GM21825 (cell line): ENCODE data around the gene HEXD.
A peak's percentile ranks its signal among the peaks of the same experiment; 100 is the strongest.
"Not testable (repeated sequence)": the region's sequence is repeated elsewhere in the genome, so short reads cannot be mapped to it uniquely, and the experiment has no call there.

Source experiments
- ATAC-seq: cut with Tn5 transposase; IDR thresholded peaks from one replicate; pipeline ENCODE4 v1.9.1; 2021; ENCODE audit warnings: mild to moderate bottlenecking, moderate library complexity; ENCODE audit not compliant: unreplicated experiment

The HEXD gene

DNA sequence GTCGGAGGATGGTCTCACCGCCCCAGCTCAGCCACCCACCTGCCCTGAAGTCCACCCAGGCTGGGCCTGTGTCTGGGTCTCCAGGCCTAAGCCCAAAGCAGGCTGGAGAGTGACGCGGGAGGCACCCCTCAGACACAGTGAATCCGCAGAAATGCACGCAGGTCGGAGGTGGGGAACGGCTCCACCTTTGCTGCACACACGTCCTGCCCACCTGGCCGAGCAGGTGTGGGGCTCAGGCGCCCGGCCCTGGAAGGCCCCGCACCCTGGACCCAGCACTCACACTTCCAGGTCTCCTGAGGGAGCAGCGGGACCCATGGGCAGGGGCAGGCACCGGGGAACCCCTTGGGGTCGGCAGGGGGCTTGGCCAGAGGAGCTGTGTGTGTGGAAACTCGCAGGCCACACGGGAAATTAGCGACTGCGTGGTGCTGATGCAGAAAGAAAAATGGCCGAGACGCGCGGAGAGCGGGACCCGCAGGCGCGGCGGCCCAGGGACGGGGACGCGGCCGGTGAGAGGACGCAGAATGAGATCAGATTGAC, 21.8 kb downstream of the HEXD start:
- no peak for ATAC-seq

DNA sequence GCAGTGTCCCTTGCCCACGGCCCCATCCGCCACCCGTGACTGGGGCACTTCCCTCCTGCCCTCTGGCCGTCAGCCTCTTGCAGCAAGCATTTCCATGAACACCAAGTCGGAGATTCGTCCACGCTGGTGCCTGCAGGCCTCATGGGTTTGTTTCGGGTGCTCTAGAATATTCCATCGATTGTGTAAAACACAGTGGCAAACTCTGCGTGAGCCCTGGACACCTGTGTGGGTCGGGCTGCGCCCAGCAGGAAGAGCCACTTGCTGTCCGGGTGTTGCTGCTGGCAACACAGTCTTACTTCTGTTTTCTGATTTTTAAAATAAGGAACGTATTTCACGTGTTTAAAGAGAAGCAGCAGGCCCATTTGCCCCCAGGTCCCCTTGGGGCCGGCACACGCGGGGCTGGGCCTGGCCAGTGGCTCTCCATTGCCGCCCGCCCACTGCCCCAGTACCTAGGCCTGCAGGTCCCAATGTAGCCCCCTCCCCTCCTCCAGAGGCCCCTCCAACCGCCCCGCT, 22.4 kb downstream of the HEXD start:
- ATAC-seq, result no peak

DNA sequence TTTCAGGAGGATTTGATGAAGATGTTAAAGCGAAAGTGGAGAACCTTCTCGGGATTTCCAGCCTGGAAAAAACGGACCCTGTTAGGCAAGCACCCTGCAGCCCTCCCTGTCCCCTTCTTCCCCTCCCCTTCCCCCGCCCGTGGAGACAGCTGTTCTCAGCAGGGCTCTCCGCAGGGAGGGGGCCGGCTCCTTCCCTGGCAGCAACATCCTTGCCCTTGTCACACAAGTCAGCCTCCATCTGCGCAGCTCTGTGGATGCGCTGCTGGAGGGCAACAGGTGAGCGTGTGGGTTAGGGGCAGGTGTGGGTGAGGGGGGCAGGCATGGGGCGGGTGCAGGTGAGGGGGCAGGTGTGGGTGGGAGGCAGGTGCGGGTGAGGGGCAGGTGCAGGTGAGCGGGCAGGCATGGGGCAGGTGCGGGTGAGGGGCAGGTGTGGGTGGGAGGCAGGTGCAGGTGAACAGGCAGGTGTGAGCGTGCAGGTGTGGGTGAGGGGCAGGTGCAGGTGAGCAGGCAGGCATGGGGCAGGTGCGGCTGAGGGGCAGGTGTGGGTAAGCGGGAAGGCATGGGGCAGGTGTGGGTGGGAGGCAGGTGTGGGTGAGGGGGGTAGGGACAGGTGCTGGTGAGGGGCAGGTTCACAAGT, 23.0 kb downstream of the HEXD start:
- no peak for ATAC-seq

DNA sequence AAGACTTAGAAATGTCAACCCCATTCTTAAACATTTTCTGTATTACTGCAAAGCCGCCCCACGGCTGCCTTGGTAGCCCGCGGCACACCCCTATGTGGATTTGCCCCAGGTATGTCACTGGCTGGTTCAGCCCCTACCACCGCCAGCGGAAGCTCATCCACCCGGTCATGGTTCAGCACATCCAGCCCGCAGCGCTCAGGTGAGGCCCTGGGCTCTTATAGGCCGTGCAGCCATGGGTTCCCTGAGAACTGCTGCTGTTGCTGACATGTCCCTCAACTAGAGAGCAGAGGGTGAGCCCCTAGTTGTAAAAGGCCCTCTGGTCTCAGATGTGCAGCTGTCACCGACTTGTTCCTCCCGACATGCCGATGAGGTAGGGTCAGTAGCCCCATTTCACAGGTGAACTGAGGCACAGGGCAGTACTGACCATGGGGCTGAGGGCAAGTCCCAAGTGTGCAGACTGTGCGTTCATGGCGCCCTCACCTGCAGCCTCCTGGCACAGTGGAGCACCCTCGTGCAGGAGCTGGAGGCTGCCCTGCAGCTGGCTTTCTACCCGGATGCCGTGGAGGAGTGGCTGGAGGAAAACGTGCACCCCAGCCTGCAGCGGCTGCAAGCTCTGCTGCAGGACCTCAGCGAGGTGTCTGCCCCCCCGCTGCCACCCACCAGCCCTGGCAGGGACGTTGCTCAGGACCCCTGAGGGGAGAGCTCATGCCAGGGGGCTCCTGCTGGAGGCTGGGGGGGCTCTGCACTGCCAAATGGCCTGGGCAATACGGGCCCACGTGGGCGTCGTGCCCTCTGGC, 23.7 kb downstream of the HEXD start:
- no peak for ATAC-seq

DNA sequence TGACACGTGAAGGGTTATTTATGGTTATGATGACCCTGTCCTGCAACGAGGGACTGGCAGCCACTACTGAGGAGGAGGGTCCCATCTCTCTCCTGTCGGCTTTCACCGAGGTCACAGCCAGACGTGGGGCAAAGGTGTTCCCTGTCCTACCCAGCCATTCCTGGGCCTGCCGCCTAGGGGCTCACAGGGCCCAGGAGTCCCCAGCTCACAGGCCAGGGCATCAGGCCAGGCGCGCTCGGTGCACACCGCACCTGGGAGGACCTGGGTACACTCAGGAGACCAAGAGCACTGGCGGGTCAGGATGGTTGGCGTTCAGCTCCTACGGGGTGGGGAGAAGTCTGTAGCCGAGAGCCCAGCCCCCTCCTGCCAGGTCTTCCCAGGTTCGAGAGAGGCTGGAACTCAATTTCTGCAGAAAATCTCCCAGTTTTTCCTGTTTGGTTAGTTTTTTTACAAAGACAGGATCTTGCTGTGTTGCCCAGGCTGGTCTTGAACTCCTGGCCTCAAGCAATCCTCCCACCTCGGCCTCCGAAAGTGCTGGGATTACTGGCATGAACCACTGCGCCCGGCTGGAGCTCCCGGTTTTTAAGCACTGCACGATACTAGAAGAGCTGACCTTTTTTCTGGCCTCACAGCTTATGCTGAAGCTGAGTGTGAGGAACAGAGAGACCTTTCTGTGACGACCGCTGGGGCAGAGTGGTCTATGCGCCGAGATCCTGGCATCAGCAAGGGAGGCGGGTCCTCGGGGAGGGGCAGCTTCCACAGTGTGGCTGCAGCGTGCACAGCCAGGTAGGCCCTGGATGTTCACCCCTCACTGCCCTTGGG, 24.7 kb downstream of the HEXD start:
- no peak for ATAC-seq

DNA sequence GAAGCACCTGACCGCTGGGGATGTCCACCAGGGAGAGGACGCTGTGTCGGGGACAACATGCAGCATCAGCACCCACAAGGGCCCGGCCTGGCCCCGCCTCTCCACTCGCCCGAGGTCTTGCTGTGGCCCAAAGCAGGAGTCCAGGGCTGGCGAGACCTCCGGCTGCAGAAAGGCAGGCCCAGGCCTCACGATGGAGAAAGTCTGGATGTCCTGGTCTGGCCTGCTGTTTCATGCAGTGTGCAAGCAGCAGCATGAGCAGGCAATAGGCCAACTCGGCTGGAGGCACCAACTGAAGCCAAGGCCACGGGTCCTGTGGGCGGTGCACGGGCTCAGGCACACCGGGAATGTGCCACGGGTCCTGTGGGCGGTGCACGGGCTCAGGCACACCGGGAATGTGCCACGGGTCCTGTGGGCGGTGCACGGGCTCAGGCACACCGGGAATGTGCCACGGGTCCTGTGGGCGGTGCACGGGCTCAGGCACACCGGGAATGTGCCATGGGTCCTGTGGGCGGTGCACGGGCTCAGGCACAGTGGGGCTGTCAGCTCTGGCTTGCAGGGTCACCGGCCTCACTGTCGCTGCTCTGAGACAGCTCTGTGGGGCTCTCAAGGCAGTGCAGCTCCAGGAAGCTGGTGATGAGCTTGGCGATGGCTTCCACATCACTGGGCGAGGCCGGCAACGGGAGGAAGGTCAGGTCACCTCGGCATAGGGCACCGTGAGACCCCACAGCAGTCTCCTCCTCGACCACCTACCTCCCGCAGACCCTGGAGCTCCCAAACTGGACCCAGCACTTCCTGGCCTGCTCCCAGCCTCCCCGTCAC, 25.5 kb downstream of the HEXD start:
- no peak for ATAC-seq

DNA sequence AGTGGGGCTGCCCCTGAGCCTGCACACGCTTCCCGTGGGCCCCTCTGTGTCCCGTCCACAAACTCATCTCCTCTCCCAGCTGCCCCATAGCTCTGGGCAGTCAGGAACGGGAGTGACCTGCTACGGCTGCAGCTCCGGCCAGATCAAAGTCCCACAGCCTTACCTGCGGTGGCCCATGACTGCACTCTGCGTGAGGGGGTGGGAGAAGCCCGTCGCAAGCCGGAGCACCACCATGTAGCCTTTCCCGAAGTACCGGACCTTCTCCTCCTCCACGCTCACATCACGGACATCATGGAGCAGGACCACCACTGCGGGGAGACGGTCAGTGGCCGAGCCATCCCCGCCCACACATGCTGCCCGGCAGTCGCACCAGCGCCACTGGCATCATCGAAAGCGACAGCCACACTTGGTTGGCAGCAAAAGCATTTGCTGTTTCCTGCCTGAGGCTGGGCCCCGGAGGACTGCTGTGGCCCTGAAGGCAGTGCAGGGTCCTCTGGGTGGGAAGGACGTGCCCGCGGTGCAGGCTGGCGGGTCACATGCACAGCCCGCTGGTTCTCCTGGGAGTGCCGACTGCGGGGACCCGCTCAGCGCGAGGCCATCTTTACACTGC, 26.2 kb downstream of the HEXD start:
- no peak for ATAC-seq

DNA sequence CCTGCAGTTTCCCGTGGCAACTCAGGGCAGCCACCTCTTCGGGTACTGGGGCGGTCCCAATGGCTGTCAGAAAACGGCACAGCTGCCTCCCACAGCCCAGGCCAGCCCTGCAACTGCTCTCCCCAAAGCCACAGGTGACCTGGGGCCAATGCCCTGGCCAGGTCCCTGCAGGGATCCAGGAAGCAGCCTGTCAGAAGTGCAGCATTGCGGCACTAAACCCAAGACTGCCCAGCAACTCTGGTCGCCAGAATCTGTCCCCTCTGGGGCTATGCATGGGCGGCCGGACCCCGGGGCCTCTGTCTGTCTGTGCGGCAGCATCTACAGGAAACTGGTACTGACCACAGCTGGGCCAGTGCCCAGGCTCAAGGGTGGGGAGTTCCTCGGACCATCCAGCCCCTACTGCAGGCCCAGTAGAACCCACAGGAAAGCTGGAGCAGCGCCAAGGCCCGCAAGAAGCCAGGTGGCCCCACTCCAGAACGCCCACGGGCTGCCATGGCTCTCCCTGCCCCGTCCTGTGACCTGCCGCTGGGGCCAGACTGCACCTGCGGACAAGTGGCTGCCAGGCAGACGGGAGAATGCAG, 26.9 kb downstream of the HEXD start:
- ATAC-seq, result no peak

DNA sequence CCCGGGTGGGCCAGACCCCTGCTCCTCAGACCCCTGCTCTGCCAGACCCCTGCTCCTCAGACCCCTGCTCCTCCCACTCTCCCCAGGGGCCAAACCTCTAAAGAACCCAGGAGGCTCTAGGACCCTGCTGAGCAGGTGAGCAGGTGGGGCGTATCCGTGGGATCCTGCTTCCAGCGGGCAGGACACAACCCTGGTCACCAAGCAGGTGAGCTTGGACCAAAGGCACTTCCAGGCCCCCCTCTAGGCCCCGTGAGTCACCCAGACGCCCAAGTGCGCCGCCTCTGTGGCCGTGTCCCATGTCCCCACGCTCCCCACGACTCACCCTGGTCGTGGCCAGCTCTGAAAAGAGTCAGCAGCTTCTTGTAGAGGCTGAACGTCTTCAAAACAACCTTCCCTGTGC, 27.4 kb downstream of the HEXD start:
- no peak for ATAC-seq

DNA sequence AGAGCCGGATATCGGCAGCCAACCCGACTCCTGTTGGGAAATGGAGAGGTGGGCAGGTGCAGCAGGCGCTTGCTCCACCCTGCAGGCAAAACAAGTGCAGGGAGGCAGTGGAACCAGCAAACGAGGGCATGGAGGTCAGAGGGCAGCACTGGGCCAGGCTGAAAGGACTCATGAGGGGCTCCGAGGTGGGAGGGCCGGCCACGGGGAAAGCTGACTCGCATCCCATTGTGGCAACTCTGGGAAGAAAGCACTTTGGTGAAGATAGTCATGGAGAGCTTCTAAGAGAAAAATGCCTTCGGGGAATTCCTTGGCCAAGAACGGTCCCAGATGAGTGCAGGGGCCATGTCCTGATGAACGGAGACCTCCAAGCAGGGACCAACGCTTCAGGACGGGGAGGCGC, 28.0 kb downstream of the HEXD start:
- ATAC-seq, result no peak

DNA sequence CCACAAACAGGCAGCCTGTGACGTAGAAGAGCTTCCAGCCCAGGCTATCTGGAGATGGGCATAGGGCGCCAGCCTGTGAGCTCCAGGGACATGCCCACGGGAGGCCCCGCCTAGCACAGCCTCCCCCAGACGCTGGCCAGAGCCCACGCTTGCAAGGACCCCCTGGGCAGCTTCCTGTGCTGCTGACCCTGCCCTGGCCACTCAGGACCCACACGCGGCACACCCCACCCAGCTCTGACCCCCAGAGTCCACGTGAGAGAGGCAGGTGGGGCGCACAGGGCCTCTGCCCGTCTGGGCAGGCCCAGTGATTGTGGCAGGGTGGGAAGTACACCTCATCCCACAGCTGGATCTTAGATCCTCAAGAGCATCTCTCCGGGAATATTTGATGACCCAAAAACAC, 28.5 kb downstream of the HEXD start:
- no peak for ATAC-seq

DNA sequence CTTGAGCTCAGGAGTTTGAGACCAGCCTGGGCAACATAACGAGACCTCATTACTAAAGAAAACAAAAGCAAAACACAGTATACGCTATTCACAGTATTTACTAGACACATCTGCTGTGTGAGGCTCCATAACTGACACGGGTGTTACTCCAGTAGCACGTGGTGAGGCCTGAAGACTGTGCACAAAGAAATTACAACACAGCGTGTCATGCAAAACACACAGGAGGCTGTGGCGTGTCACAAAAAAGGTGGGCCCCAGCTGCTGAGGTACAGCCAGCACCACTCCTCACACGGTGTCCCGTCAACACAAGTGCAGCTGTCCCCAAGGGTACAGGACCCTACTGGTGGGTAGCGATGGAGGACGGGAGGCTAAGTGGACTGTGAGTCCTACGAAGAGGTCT, 29.7 kb downstream of the HEXD start:
- no peak for ATAC-seq

DNA sequence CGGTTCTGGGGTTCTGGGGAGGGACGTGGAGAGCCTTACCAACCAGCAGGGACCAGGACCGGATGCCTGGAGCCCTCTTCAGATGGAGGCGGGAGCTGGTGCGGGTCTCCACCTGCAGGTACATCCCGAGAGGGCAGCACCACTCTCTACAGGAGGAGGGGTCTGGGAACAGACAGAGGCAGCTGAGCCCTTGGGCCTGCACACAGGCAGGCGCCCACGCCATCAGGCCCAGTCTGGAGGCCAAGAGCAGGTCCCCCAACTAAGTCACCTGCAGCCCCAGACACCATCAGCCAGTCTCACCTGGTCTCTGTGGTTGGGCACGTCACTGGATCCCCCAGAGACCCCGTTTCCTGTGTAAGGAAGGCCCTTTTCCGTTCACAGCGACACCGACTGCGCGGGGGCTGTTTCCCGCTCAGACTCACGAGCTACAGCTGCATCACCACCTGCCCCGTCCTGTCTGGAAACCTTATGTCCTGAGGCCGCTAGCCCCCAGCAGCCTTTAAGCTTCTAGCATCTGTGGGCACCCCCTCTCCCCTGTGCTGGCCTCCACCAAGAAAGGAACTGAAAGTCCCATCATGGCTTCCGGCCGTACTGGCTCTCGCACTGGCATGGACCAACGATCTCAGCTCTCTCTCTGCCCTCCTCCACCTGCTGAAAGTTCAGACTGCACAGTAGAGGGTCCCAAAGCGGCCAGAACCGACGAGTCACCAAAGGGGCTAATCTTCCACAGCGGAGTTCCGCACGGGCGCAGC, 31.2 kb downstream of the HEXD start:
- peak; percentile 51 for ATAC-seq

DNA sequence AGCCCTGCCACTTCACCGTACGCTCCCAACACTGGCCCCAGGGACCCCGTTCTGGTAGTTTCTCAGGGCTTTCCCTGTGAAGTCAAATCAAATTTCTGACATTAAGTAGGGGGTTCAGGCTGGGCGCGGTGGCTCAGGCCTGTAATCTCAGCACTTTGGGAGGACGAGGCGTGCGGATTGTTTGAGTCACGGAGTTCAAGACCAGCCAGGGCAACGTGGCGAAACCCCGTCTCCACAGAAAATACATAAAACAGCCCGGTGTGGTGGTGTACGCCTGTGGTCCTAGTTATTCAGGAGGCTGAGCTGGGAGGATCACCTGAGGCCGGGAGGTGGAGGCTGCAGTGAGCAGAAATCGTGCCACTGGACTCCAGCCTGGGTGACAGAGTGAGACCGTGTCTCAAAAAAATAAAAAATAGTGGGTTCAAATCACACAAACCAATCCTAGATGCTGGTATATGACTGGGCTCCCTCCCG, 31.8 kb downstream of the HEXD start:
- ATAC-seq, result no peak

DNA sequence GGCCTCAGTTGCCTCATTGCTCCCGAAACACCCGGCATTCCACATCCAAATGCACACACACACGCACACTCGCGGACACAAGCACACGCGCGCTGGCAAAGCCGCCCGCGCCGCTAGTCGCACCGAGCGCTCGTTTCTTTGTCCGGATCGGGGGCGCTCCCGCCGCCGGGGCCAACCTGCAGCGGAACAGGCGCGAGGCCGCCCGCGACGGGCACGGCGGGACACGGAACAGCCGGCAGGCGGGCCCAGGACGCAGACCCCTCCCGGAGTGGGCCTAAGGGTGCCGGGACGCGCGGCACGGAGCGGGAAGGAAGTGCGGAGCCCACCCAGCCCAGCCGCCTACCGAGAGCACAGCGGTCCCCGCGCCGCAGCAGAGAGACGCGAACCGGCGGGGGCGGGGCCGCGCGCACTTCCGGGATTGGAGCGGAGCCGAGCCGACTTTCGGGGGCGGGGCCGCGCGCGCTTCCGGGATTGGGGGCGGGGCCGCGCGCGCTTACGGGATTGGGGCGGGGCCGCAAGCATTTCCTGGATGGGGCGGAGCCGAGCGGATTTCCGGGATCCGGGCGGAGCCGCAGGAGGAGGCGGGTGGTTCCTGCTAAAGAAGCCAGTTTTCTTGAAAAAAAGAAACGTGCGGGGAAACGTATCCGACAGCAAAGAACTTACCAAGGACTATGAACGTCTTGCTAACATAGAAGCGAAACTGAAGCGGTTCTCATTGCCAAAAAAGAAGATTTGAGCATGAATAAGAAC, 32.4 kb downstream of the HEXD start, which contains the start of gene CYBC1:
TSS of gene CYBC1 (minus strand) at position 396 of the 750 bp plus-strand sequence. CDS start 1,498 bp downstream, outside the sequence.
- peak; percentile 59 for ATAC-seq

DNA sequence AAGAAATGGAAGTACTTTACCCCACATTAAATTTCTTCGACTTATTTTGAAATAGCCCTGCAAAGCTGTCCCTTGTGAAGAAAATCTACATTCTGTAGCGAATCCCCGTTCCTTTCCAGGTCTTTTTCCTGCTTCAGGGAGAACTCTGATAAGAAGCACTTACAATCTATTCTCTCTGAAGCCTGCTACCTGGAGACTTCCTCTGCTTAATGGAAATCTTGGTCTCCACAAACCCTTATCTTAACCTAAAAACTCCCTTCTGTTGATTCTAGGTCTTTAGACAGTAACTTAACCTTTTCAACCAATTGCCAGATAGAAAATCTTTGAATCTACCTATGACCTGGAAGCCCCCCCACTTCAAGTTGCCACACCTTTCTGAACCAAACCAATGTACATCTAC, 34.0 kb downstream of the HEXD start:
- no peak for ATAC-seq

DNA sequence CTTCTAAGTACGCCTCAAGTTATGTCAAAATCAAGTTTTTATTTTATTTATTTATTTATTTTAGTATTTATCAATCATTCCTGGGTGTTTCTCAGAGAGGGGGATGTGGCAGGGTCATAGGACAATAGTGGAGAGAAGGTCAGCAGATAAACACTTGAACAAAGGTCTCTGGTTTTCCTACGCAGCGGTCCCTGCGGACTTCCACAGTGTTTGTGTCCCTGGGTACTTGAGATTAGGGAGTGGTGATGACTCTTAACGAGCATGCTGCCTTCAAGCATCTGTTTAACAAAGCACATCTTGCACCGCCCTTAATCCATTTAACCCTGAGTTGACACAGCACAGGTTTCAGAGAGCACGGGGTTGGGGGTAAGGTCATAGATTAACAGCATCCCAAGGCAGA, 35.0 kb downstream of the HEXD start:
- not testable (repeated sequence) for ATAC-seq

DNA sequence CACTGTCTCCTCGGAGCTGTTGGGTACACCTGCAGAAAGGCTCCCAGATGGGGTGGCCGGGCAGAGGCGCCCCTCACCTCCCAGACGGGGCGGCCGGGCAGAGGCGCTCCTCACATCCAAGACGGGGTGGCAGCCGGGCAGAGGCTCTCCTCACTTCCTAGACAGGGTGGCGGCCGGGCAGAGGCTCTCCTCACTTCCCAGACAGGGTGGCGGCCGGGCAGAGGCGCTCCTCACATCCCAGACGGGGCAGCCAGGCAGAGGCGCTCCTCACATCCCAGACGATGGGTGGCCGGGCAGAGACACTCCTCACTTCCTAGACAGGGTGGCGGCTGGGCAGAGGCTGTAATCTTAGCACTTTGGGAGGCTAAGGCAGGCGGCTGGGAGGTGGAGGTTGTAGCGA, 35.6 kb downstream of the HEXD start:
- not testable (repeated sequence) for ATAC-seq
